Colonic mucosa (tissue), 4 donors: ENCODE results near the gene COL7A1. TPM values are rescaled to one million over a fixed set of nuclear protein-coding genes. Genes with fewer than 3 reads are reported as not detected.

Experiments
- DNase-seq: peaks from one replicate; pipeline ENCODE4 v3.0.0-alpha.2; 2020
- H3K27ac ChIP-seq: fragments of 200-600 bp; one replicate; pipeline ENCODE4 v1.8.0; 2021
- H3K27me3 ChIP-seq: fragments of 200-600 bp; one replicate; pipeline ENCODE4 v1.8.0; 2021
- H3K36me3 ChIP-seq: fragments of 200-600 bp; one replicate; pipeline ENCODE4 v1.8.0; 2021
- H3K4me1 ChIP-seq: fragments of 200-600 bp; one replicate; pipeline ENCODE4 v1.8.0; 2021; ENCODE audit warnings: mild to moderate bottlenecking
- H3K4me3 ChIP-seq: fragments of 200-600 bp; one replicate; pipeline ENCODE4 v1.8.0; 2021
- H3K9ac ChIP-seq, 2 donors: one replicate each; pipeline ENCODE4 v1.7.0; 2013; ENCODE audit warnings: control low read depth in 2 of 2, low read depth in 2 of 2, low read length in 2 of 2
- H3K9me3 ChIP-seq: fragments of 200-600 bp; one replicate; pipeline ENCODE4 v1.8.0; 2021
- CTCF ChIP-seq: fragments of 200-600 bp; IDR thresholded peaks from one replicate; pipeline ENCODE4 v1.8.0; 2022; ENCODE audit warnings: antibody characterized with exemption, mild to moderate bottlenecking
- intact Hi-C: fragments of 100-400 bp; cut with DNase I; formaldehyde crosslinking; loops from one replicate; pipeline ENCODE4 v1.14.1; 2022
- total RNA-seq, 2 donors: library from RNA; stranded (reverse); fragmentation: NEBNext Ultra II Directional in 1 of 2; extraction: Animal tissue kit (Norgen Biotek cat#: 25700) in 1 of 2; gene quantifications; one replicate each; pipeline ENCODE4 v1.2.1, GENCODE V29; 2021
- donor health status: healthy.
- donor health status: DM: no; HTN: no; CAD: no.
- donor health status: DM: no; HTN: no; CAD: no.

Gene COL7A1
- total RNA-seq, 2 donors from 2014 or later: 3.8 to 5.1 TPM

- no peak for TF ChIP-seq CTCF
- intact Hi-C loops: no loop called here
- Histone ChIP-seq H3K27ac (peak overlapping the region; percentile 74), H3K4me3 (no peak overlapping the region), H3K36me3 (no peaks in the 10 kb centered on the region), H3K27me3 (no peaks in the 10 kb centered on the region), H3K4me1 (peaks cover 12% of the 10 kb centered on the region), H3K9me3 (peaks cover 4% of the 10 kb centered on the region), H3K9ac (no peak overlapping the region)
- no peak for DNase-seq
These were observed 22.4 kb upstream of the COL7A1 start for GRCh38 chr3:48617559-48617958.

DNA sequence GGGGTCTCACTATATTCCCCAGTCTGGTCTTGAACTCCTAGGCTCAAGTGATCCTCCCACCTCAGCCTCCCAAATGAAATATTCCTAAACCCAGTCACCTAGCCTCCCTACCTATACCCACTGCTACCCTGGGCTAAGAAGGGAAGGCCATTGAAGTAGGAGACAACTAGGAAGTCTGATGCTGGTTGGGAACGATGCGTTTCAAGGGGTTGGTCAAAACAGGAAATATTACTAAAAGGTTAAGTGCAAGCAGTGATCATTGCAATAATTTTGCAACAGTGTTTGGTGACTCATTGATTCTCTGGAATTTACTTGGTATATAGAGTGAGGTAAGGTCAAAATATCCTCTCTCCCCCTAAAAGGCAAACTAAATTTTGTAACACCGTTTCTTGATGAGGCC, 18.9 kb upstream of the COL7A1 start:
- Histone ChIP-seq H3K9me3 (peaks cover 4% of the 10 kb centered on the region), H3K4me3 (no peak overlapping the region), H3K36me3 (no peaks in the 10 kb centered on the region), H3K4me1 (peaks cover 2% of the 10 kb centered on the region), H3K9ac (no peak overlapping the region), H3K27me3 (no peaks in the 10 kb centered on the region), H3K27ac (no peak overlapping the region)
- no peak for TF ChIP-seq CTCF
- intact Hi-C loops: no loop called here
- no peak for DNase-seq

DNA sequence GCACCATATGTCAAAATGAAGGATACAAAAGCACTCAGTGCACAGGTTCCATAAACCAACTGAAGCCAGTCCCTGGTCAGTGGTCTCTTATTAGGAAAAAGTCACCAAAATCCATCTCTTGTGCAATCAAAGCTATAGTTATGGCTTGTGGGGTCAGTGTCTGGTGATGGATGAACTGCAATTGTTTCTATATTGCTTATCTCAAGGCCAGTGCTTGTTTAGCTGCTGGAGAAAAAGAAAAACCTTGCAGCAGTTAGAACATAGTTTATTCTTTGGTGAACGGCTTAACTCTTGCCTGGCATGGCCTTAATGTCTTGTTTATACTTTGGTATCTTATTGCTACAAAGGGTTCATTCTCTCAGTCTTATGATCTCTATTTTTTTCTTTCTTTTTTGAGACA, 17.2 kb upstream of the COL7A1 start:
- intact Hi-C loops: no loop called here
- Histone ChIP-seq H3K4me3 (no peak overlapping the region), H3K9me3 (peaks cover under 1% of the 10 kb centered on the region), H3K9ac (no peak overlapping the region), H3K27me3 (no peaks in the 10 kb centered on the region), H3K27ac (no peak overlapping the region), H3K4me1 (no peaks in the 10 kb centered on the region), H3K36me3 (no peaks in the 10 kb centered on the region)
- no peak for TF ChIP-seq CTCF
- DNase-seq: no peak

- peak within 1 kb of the TSS; percentile 64 for H3K27ac ChIP-seq
- H3K4me1 ChIP-seq: no peaks in the 10 kb centered on the region
- DNase-seq: peak; percentile 92
- H3K9me3 ChIP-seq: no peaks in the 10 kb centered on the region
- H3K9ac ChIP-seq: peak within 1 kb of the TSS; percentile 92 to 98
- TF ChIP-seq CTCF: peak; percentile 45
- H3K36me3 ChIP-seq: peaks cover 14% of the 10 kb centered on the region
- H3K4me3 ChIP-seq: peak within 1 kb of the TSS; percentile 75
- intact Hi-C loops: loop anchor here (2.0 kb wide), 1 partner anchor 45 kb away; no protein-coding TSS in a partner anchor
- H3K27me3 ChIP-seq: no peaks in the 10 kb centered on the region
These were observed 14.2 kb upstream of the COL7A1 start, which contains the start of gene UQCRC1 for GRCh38 chr3:48609088-48610005. Gene UQCRC1, minus strand, starts transcription at chr3:48609646. Its CDS starts 26 bp downstream, at chr3:48609620.

DNA sequence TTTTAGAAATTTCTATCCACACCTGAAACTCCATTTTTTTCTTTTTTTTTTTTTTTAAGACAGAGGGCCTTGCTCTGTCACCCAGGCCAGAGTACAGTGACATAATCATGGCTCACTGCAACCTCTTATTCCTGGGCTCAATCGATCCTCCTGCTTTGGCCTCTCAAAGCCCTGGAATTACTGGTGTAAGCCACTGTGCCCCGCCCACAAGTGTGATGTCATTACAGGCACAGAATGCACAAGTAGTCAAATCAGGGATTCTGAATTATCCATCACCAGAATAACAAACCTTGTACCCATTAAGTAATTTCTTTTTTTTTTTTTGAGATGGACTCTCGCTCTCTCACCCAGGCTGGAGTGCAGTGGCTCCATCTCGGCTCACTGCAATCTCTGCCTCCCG, 12.4 kb upstream of the COL7A1 start:
- Histone ChIP-seq H3K9me3 (no peaks in the 10 kb centered on the region), H3K36me3 (peaks cover 31% of the 10 kb centered on the region), H3K4me3 (no peak overlapping the region), H3K9ac (no peak overlapping the region), H3K27ac (no peak overlapping the region), H3K4me1 (no peaks in the 10 kb centered on the region), H3K27me3 (no peaks in the 10 kb centered on the region)
- intact Hi-C loops: no loop called here
- no peak for DNase-seq
- no peak for TF ChIP-seq CTCF
